HL-60 (cell line): Measurements from ENCODE around the gene PNLIPRP1.

Source experiments
- REST ChIP-seq: IDR thresholded peaks from 2 replicates; pipeline ENCODE4 v1.6.1; 2012; ENCODE audit warnings: low read depth; ENCODE audit not compliant: insufficient replicate concordance
- TF ChIP-seq, protein P1 (sequence below): IDR thresholded peaks from one replicate; pipeline ENCODE4 v1.5.1; 2011; ENCODE audit warnings: low read length, control low read depth, inconsistent platforms; ENCODE audit not compliant: insufficient read depth

DNA sequence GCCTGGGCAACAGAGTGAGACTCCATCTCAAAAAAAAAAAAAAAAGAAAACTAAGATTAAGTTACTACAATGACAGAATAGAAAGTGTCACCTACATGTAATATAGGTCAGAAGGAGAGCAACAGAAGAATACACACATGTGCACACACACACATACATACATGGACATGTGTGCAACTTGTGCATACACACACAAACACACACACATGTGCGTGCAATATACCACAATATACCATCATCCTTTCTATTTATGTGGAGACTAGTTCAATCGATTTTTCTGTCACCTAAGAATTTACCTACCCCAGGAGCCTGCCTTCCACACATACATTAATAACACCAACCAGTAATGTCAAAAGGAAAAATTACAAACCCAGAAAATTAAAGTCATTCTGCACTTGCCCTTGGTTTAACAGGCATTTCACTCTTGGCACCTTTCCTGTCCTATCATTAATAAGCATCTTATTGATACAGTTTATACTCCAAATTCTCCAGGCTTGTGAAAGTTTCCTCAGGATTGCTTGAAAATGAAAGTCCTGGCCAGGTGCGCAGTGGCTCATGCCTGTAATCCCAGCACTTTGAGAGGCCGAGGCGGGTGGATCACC is 2.5 kb downstream of the PNLIPRP1 start:
- TF ChIP-seq, protein P1, sequence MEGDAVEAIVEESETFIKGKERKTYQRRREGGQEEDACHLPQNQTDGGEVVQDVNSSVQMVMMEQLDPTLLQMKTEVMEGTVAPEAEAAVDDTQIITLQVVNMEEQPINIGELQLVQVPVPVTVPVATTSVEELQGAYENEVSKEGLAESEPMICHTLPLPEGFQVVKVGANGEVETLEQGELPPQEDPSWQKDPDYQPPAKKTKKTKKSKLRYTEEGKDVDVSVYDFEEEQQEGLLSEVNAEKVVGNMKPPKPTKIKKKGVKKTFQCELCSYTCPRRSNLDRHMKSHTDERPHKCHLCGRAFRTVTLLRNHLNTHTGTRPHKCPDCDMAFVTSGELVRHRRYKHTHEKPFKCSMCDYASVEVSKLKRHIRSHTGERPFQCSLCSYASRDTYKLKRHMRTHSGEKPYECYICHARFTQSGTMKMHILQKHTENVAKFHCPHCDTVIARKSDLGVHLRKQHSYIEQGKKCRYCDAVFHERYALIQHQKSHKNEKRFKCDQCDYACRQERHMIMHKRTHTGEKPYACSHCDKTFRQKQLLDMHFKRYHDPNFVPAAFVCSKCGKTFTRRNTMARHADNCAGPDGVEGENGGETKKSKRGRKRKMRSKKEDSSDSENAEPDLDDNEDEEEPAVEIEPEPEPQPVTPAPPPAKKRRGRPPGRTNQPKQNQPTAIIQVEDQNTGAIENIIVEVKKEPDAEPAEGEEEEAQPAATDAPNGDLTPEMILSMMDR = no peak
- no peak for TF ChIP-seq REST
